Measurements from ENCODE around the gene RNLS. TPM values are rescaled to one million over a fixed set of nuclear protein-coding genes. Genes with fewer than 3 reads are reported as not detected.
"Not testable (repeated sequence)": the region's sequence is repeated elsewhere in the genome, so short reads cannot be mapped to it uniquely, and the experiment has no call there.

Gene RNLS
- total RNA-seq, 2 experiments from 2014 or later, result not detected

- POLR2A ChIA-PET, result interaction anchor here (2.6 kb wide), 1 partner anchor 13 kb away, joined by 19 read pairs; no protein-coding TSS in a partner anchor
- Histone ChIP-seq H2AFZ (ENCODE audit: low read length) (no peak overlapping the region), H3K4me3 (ENCODE audit: low read depth, low read length, poor library complexity, severe bottlenecking) (no peak overlapping the region), H3K4me2 (ENCODE audit: low read length) (no peak overlapping the region), H3K36me3 (ENCODE audit: insufficient read depth, low read length) (no peaks in the 10 kb centered on the region), H3K27ac (ENCODE audit: low read depth, low read length, poor library complexity, severe bottlenecking) (no peak overlapping the region), H3K9me3 (ENCODE audit: low read length) (no peaks in the 10 kb centered on the region), H3K4me1 (ENCODE audit: insufficient read depth, low read length, poor library complexity, severe bottlenecking) (peaks cover 8% of the 10 kb centered on the region), H3K9me2 (ENCODE audit: insufficient read depth, low read length) (no peaks in the 10 kb centered on the region), H3K79me2 (ENCODE audit: insufficient read depth, low read depth, low read length) (no peaks in the 10 kb centered on the region), H4K20me1 (ENCODE audit: insufficient read depth, low read length) (no peaks in the 10 kb centered on the region)
- CTCF ChIA-PET (ENCODE audit: unreplicated experiment), result no interaction called here
- no peak for TF ChIP-seq CTCF (conservative IDR thresholded peaks at IDR 0.05; ENCODE audit: low read length)
- no peak for TF ChIP-seq EZH2phosphoT487 (IDR thresholded peaks at IDR 0.05; ENCODE audit: borderline replicate concordance, low read depth, low read length)
- DNase-seq (ENCODE audit: low spot score), result no peak
- BruUV-seq (replicated peaks), result no TSS peak
- intact Hi-C loops (cut with micrococcal nuclease; ENCODE audit: unreplicated experiment), result no loop called here
Observed at GRCh38 chr10:88491314-88491713, 91.8 kb downstream of the RNLS start.

DNA sequence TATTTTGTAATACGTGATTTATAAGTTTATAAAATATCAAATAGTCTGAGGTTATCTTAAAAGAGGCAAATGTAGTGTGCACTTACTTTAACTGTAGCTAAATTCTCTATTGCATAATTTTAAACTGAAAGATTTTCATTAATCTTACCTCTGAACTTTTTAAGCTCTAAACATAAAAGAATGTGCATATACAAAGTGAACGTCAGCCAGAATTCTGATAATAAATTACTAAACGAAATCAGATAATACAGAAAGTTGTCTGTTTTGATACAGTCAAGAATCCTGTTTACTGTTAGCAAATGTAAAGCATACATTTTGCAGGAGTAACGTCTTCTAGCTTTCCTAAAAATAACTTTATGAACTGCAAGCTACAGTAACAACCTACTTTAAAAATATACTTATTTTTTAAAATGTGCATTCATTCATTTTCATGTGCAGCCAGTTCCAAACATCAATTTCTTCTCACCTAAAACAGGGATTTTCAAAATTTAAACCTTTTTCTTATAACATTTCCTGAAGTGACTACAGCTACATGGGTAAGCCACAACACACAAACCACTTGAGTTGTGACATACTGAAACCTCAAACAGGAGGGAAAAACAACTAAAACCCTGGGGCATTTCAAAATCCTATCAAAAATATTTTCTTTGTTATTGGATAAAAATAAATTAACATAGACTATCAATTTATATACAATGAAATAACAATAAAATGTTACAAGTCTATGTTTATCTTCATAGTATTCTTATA lies 92.7 kb downstream of the RNLS start:
- Histone ChIP-seq H3K9me2 (ENCODE audit: insufficient read depth, low read length) (no peaks in the 10 kb centered on the region), H3K79me2 (ENCODE audit: insufficient read depth, low read depth, low read length) (no peaks in the 10 kb centered on the region), H3K4me2 (ENCODE audit: low read length) (no peak overlapping the region), H3K4me3 (ENCODE audit: low read depth, low read length, poor library complexity, severe bottlenecking) (no peak overlapping the region), H3K27ac (ENCODE audit: low read depth, low read length, poor library complexity, severe bottlenecking) (no peak overlapping the region), H3K9me3 (ENCODE audit: low read length) (no peaks in the 10 kb centered on the region), H2AFZ (ENCODE audit: low read length) (no peak overlapping the region), H4K20me1 (ENCODE audit: insufficient read depth, low read length) (no peaks in the 10 kb centered on the region), H3K36me3 (ENCODE audit: insufficient read depth, low read length) (no peaks in the 10 kb centered on the region), H3K4me1 (ENCODE audit: insufficient read depth, low read length, poor library complexity, severe bottlenecking) (peaks cover 8% of the 10 kb centered on the region)
- no peak for DNase-seq (ENCODE audit: low spot score)
- TF ChIP-seq EZH2phosphoT487 (IDR thresholded peaks at IDR 0.05; ENCODE audit: borderline replicate concordance, low read depth, low read length) (no peak), CTCF (conservative IDR thresholded peaks at IDR 0.05; ENCODE audit: low read length) (no peak)
- BruUV-seq (replicated peaks), result no TSS peak
- intact Hi-C loops (cut with micrococcal nuclease; ENCODE audit: unreplicated experiment), result no loop called here
- ChIA-PET CTCF (ENCODE audit: unreplicated experiment) (no interaction called here), POLR2A (interaction anchor here (0.8 to 2.6 kb wide), 6 partner anchors 9 to 796 kb away, joined by 3 to 19 read pairs (median 4); no protein-coding TSS in a partner anchor)

DNA sequence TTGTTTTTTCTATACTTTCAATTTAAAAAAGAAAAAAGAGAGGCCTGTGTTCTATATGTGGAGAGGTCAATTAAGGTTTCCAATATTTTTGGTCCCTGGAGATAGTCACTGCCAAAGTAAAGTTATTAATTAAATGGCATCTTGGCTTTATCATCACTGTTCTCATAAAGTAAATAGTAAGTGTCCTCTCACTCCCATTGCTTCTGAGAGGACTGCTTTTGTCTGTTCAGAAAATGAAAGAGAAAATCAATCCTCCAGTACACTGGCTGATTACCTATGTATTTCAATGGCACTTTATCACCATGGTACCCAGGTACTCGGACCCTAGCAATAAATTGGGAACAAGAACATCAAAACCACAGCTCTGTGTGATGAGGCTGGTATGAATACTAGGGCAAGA lies 94.0 kb downstream of the RNLS start:
- Histone ChIP-seq H3K9me3 (ENCODE audit: low read length) (no peaks in the 10 kb centered on the region), H4K20me1 (ENCODE audit: insufficient read depth, low read length) (no peaks in the 10 kb centered on the region), H3K9me2 (ENCODE audit: insufficient read depth, low read length) (no peaks in the 10 kb centered on the region), H3K4me3 (ENCODE audit: low read depth, low read length, poor library complexity, severe bottlenecking) (no peak overlapping the region), H3K79me2 (ENCODE audit: insufficient read depth, low read depth, low read length) (no peaks in the 10 kb centered on the region), H3K36me3 (ENCODE audit: insufficient read depth, low read length) (no peaks in the 10 kb centered on the region), H3K27ac (ENCODE audit: low read depth, low read length, poor library complexity, severe bottlenecking) (no peak overlapping the region), H2AFZ (ENCODE audit: low read length) (no peak overlapping the region), H3K4me2 (ENCODE audit: low read length) (no peak overlapping the region), H3K4me1 (ENCODE audit: insufficient read depth, low read length, poor library complexity, severe bottlenecking) (peaks cover 6% of the 10 kb centered on the region)
- DNase-seq (ENCODE audit: low spot score), result no peak
- ChIA-PET POLR2A (no interaction called here), CTCF (ENCODE audit: unreplicated experiment) (no interaction called here)
- intact Hi-C loops (cut with micrococcal nuclease; ENCODE audit: unreplicated experiment), result no loop called here
- BruUV-seq (replicated peaks), result no TSS peak
- no peak for TF ChIP-seq EZH2phosphoT487 (IDR thresholded peaks at IDR 0.05; ENCODE audit: borderline replicate concordance, low read depth, low read length)
- no peak for TF ChIP-seq CTCF (conservative IDR thresholded peaks at IDR 0.05; ENCODE audit: low read length)

- H3K4me2 ChIP-seq (ENCODE audit: low read length); H3K9me3 ChIP-seq (ENCODE audit: low read length); H2AFZ ChIP-seq (ENCODE audit: low read length); H3K27ac ChIP-seq (ENCODE audit: low read depth, low read length, poor library complexity, severe bottlenecking); H3K9me2 ChIP-seq (ENCODE audit: insufficient read depth, low read length); BruUV-seq (replicated peaks); H3K36me3 ChIP-seq (ENCODE audit: insufficient read depth, low read length); DNase-seq (ENCODE audit: low spot score); H3K4me1 ChIP-seq (ENCODE audit: insufficient read depth, low read length, poor library complexity, severe bottlenecking); intact Hi-C loops (cut with micrococcal nuclease; ENCODE audit: unreplicated experiment); H3K79me2 ChIP-seq (ENCODE audit: insufficient read depth, low read depth, low read length); H4K20me1 ChIP-seq (ENCODE audit: insufficient read depth, low read length); CTCF ChIA-PET (ENCODE audit: unreplicated experiment); H3K4me3 ChIP-seq (ENCODE audit: low read depth, low read length, poor library complexity, severe bottlenecking): not testable (repeated sequence)
- POLR2A ChIA-PET, result interaction anchor here (1.0 kb wide), 1 partner anchor 37 kb away, joined by 3 read pairs; no protein-coding TSS in a partner anchor
Observed at GRCh38 chr10:88486816-88487215, 96.3 kb downstream of the RNLS start.

Measured in OCI-LY7 (cell line).